ENCODE results near the gene KCNIP1.
A peak's percentile ranks its signal among the peaks of the same experiment; 100 is the strongest.

KCNIP1 gene

GRCh38 chr5:170552621-170553115, 48.8 kb downstream of the KCNIP1 start:
- Histone ChIP-seq H3K4me3 (ENCODE audit: low read depth, low read length) (no peak overlapping the region), H3K4me1 (ENCODE audit: control insufficient read depth, insufficient read depth, low read length) (no peaks in the 10 kb centered on the region), H3K36me3 (ENCODE audit: control insufficient read depth in 2 of 2, insufficient read depth in 1 of 2, low read length in 2 of 2) (no peaks in the 10 kb centered on the region), H3K9me3 (ENCODE audit: control insufficient read depth, insufficient read depth, low read depth, low read length) (no peaks in the 10 kb centered on the region), H3K27ac (ENCODE audit: extremely low read depth, low read depth, low read length) (no peak overlapping the region)
- ChIA-PET POLR2A (no interaction called here), CTCF (interaction anchor here (0.7 to 1.9 kb wide), 2 partner anchors 10 to 81 kb away, joined by 3 to 4 read pairs; no protein-coding TSS in a partner anchor)
- TF ChIP-seq WT1 (tag by site-specific recombination; IDR thresholded peaks at IDR 0.05) (no peak), ZFP69B (tag by site-specific recombination; IDR thresholded peaks at IDR 0.05) (peak; percentile 88), ZNF501 (tag by site-specific recombination; IDR thresholded peaks at IDR 0.05) (no peak), ZSCAN4 (tag by site-specific recombination; IDR thresholded peaks at IDR 0.05) (no peak), ZSCAN30 (tag by site-specific recombination; IDR thresholded peaks at IDR 0.05) (no peak), ZNF335 (tag by site-specific recombination; conservative IDR thresholded peaks at IDR 0.05) (peak; percentile 71), REST (tag by site-specific recombination; IDR thresholded peaks at IDR 0.05) (peak; percentile 92), GLIS2 (tag by site-specific recombination; IDR thresholded peaks at IDR 0.05) (peak; percentile 39; the same call in 1 of the 2 replicates), PRDM10 (tag by site-specific recombination; IDR thresholded peaks at IDR 0.05) (peak; percentile 17; the same call in 1 of the 2 replicates), ZNF692 (tag by site-specific recombination; IDR thresholded peaks at IDR 0.05) (peak; percentile 98), ZNF398 (tag by site-specific recombination; IDR thresholded peaks at IDR 0.05) (no peak), ZNF558 (tag by site-specific recombination; IDR thresholded peaks at IDR 0.05) (no peak), ZNF639 (tag by site-specific recombination; IDR thresholded peaks at IDR 0.05) (no peak), ZNF248 (tag by site-specific recombination; IDR thresholded peaks at IDR 0.05) (no peak), ZIC2 (tag by site-specific recombination; IDR thresholded peaks at IDR 0.05) (peak; percentile 57; the same call in 1 of the 2 replicates), ZNF555 (tag by site-specific recombination; conservative IDR thresholded peaks at IDR 0.05) (no peak), PRDM4 (tag by site-specific recombination; IDR thresholded peaks at IDR 0.05) (no peak), GLIS1 (tag by site-specific recombination; IDR thresholded peaks at IDR 0.05) (peak; percentile 72)

All from HEK293 (cell line).